HEK293 (cell line): ENCODE measurements around the gene HHAT.

Source experiments
- CTCF ChIA-PET: fragments of 350-600 bp; formaldehyde crosslinking; extraction: SDS; loops from one replicate; lab custom pipeline; 2021; ENCODE audit warnings: antibody characterized with exemption; lab: Yijun Ruan, JAX
- POLR2A ChIA-PET: fragments of 300-600 bp; formaldehyde crosslinking; extraction: SDS; loops from one replicate; lab custom pipeline; 2020; ENCODE audit warnings: antibody characterized with exemption, inconsistent platforms; lab: Yijun Ruan, JAX
- H3K27ac ChIP-seq: fragments of 200-500 bp; sonication (Bioruptor generic); 2 replicates; pipeline ENCODE4 v1.5.1; 2014; ENCODE audit warnings: low read depth, low read length, control low read depth, inconsistent platforms; ENCODE audit errors: extremely low read depth
- H3K36me3 ChIP-seq, 2 experiments: fragments of 200-500 bp in 1 of 2; sonication (Bioruptor generic) in 1 of 2; 1 replicate in 1 of 2; 2 replicates in 1 of 2; pipeline ENCODE4 v1.5.1; 2014 to 2017; ENCODE audit warnings: inconsistent platforms in 2 of 2, low read length in 2 of 2; ENCODE audit not compliant: control insufficient read depth in 2 of 2, insufficient read depth in 1 of 2
- H3K4me1 ChIP-seq: fragments of 200-500 bp; sonication (Bioruptor generic); 2 replicates; pipeline ENCODE4 v1.5.1; 2014; ENCODE audit warnings: mild to moderate bottlenecking, low read length, inconsistent platforms; ENCODE audit not compliant: control insufficient read depth, insufficient read depth
- H3K4me3 ChIP-seq: 2 replicates; pipeline ENCODE4 v1.5.1; 2011; ENCODE audit warnings: low read depth, mild to moderate bottlenecking, control low read depth, low read length, moderate library complexity
- H3K9me3 ChIP-seq: fragments of 200-500 bp; sonication (Bioruptor generic); 2 replicates; pipeline ENCODE4 v1.5.1; 2014; ENCODE audit warnings: low read depth, low read length, inconsistent platforms; ENCODE audit not compliant: control insufficient read depth, insufficient read depth
- PRDM6 ChIP-seq: fragments of 450-650 bp; formaldehyde crosslinking; IDR thresholded peaks from 2 replicates; pipeline ENCODE4 v1.5.1; 2017; ENCODE audit warnings: missing biosample characterization, missing genetic modification characterization
- SCRT1 ChIP-seq: fragments of 450-650 bp; formaldehyde crosslinking; IDR thresholded peaks from 2 replicates; pipeline ENCODE4 v1.5.1; 2016; ENCODE audit warnings: missing biosample characterization, missing genetic modification characterization, borderline replicate concordance
- SCRT2 ChIP-seq: fragments of 450-650 bp; formaldehyde crosslinking; IDR thresholded peaks from 2 replicates; pipeline ENCODE4 v1.5.1; 2016; ENCODE audit warnings: missing biosample characterization, missing genetic modification characterization
- TCF7L2 ChIP-seq: IDR thresholded peaks from 2 replicates; pipeline ENCODE4 v1.6.1; 2011; ENCODE audit warnings: low read depth, mild to moderate bottlenecking, inconsistent platforms, low read length, moderate library complexity, borderline replicate concordance
- YY2 ChIP-seq: fragments of 450-650 bp; formaldehyde crosslinking; IDR thresholded peaks from 2 replicates; pipeline ENCODE4 v1.5.1; 2016; ENCODE audit warnings: missing biosample characterization, missing genetic modification characterization
- ZNF274 ChIP-seq, 2 experiments: fragments of 200-500 bp in 1 of 2; fragments of 450-650 bp in 1 of 2; sonication (Bioruptor generic) in 1 of 2; formaldehyde crosslinking in 1 of 2; IDR thresholded peaks; 2 replicates each; pipeline versions ENCODE4 v1.5.1 to v1.6.1; 2014 to 2016; ENCODE audit warnings: borderline replicate concordance in 1 of 2, inconsistent platforms in 1 of 2, low read length in 1 of 2, missing biosample characterization in 1 of 2, missing genetic modification characterization in 1 of 2
- ZNF335 ChIP-seq: fragments of 450-650 bp; formaldehyde crosslinking; conservative IDR thresholded peaks from 2 replicates; pipeline ENCODE4 v1.5.1; 2016; ENCODE audit warnings: missing biosample characterization, missing genetic modification characterization
- ZNF623 ChIP-seq: fragments of 450-650 bp; formaldehyde crosslinking; IDR thresholded peaks from 2 replicates; pipeline ENCODE4 v1.5.1; 2016; ENCODE audit warnings: missing biosample characterization, missing genetic modification characterization
- TF ChIP-seq, protein P1 (sequence below): fragments of 450-650 bp; formaldehyde crosslinking; IDR thresholded peaks from 2 replicates; pipeline ENCODE4 v1.5.1; 2016; ENCODE audit warnings: missing biosample characterization, missing genetic modification characterization
- TF ChIP-seq, protein P2 (sequence below): fragments of 450-650 bp; formaldehyde crosslinking; IDR thresholded peaks from 2 replicates; pipeline ENCODE4 v1.5.1; 2017; ENCODE audit warnings: missing biosample characterization, missing genetic modification characterization
- TF ChIP-seq, protein P3 (sequence below): fragments of 450-650 bp; formaldehyde crosslinking; conservative IDR thresholded peaks from 2 replicates; pipeline ENCODE4 v1.5.1; 2016; ENCODE audit warnings: low read depth, missing biosample characterization, missing genetic modification characterization
- TF ChIP-seq, protein P4 (sequence below): fragments of 450-650 bp; formaldehyde crosslinking; IDR thresholded peaks from 2 replicates; pipeline ENCODE4 v1.5.1; 2016; ENCODE audit warnings: missing biosample characterization, missing genetic modification characterization, low read depth
- TF ChIP-seq, protein P5 (sequence below): fragments of 450-650 bp; formaldehyde crosslinking; IDR thresholded peaks from 2 replicates; pipeline ENCODE4 v1.5.1; 2016; ENCODE audit warnings: missing biosample characterization, missing genetic modification characterization

Gene HHAT

DNA sequence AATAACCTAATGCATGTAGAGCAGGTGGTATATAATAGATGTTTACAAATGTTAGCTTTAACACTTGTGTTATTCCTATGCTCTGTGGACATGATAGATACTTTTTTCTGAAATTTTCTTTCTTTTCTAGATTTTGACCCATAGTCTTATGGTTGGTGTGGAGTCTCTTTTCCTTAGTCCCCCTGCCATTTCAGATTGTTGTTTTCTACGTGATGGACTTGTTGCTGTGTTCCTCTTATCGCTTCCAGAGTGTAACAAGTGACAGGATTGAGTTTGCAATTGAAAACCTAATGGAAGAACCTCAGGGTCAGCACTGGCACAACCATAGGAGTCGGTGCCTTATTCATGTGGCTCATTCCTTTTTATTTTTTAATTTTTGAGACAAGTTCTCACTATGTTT is 136.4 kb downstream of the HHAT start:
- no peaks in the 10 kb centered on the region; the same call in 1 of the 2 replicates for H3K4me1 ChIP-seq
- H3K36me3 ChIP-seq = peaks cover 0 to 3% of the 10 kb centered on the region in 2 experiments; a peak in 1 of 3 replicates
- no peak overlapping the region for H3K4me3 ChIP-seq
- TF ChIP-seq, protein P1, sequence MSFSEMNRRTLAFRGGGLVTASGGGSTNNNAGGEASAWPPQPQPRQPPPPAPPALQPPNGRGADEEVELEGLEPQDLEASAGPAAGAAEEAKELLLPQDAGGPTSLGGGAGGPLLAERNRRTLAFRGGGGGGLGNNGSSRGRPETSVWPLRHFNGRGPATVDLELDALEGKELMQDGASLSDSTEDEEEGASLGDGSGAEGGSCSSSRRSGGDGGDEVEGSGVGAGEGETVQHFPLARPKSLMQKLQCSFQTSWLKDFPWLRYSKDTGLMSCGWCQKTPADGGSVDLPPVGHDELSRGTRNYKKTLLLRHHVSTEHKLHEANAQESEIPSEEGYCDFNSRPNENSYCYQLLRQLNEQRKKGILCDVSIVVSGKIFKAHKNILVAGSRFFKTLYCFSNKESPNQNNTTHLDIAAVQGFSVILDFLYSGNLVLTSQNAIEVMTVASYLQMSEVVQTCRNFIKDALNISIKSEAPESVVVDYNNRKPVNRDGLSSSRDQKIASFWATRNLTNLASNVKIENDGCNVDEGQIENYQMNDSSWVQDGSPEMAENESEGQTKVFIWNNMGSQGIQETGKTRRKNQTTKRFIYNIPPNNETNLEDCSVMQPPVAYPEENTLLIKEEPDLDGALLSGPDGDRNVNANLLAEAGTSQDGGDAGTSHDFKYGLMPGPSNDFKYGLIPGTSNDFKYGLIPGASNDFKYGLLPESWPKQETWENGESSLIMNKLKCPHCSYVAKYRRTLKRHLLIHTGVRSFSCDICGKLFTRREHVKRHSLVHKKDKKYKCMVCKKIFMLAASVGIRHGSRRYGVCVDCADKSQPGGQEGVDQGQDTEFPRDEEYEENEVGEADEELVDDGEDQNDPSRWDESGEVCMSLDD (tag by site-specific recombination) = no peak
- TF ChIP-seq ZNF623 (tag by site-specific recombination) (no peak), PRDM6 (tag by site-specific recombination) (peak; percentile 13; the same call in 1 of the 2 replicates), ZNF274 (IDR thresholded peaks at IDR 0.05; ENCODE audit: low read length) (no peak), ZNF274 (tag by site-specific recombination; IDR thresholded peaks at IDR 0.05; ENCODE audit: borderline replicate concordance) (no peak), SCRT2 (peak; percentile 84), SCRT1 (peak; percentile 59; the same call in 1 of the 2 replicates)
- TF ChIP-seq, protein P2, sequence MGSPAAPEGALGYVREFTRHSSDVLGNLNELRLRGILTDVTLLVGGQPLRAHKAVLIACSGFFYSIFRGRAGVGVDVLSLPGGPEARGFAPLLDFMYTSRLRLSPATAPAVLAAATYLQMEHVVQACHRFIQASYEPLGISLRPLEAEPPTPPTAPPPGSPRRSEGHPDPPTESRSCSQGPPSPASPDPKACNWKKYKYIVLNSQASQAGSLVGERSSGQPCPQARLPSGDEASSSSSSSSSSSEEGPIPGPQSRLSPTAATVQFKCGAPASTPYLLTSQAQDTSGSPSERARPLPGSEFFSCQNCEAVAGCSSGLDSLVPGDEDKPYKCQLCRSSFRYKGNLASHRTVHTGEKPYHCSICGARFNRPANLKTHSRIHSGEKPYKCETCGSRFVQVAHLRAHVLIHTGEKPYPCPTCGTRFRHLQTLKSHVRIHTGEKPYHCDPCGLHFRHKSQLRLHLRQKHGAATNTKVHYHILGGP (tag by site-specific recombination) = no peak
- ChIA-PET CTCF (interaction anchor here (0.7 kb wide), 1 partner anchor 21 kb away, joined by 4 read pairs; no protein-coding TSS in a partner anchor), POLR2A (no interaction called here)
- H3K9me3 ChIP-seq = no peaks in the 10 kb centered on the region
- no peak overlapping the region for H3K27ac ChIP-seq

DNA sequence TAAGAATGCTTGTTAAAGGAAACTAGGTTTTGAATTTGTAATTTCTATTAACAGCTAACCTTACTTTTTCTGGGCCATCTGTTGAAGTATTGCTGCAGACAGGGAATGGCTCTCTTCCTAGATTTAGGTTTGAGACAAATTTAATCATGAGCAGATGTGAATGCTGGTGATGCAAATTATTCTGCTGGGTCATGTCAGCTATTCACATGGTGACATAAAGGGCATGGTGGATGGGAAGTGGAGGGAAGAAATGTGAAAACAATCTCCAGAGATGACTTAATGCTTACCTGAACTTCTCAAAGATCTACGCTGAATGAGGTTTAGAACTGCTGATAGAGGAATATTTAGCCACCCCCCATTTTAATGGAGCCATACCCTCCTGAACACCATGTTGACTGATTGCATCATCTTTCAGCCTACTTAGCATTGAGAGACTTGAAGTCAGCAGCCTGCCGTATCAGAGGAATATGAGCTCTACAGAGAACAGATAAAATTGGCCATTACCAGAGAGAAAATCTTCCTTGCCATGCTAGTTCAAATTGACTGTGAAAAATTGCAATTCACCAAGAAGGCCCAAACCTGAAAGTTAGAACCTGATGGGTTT is 138.8 kb downstream of the HHAT start:
- H3K4me1 ChIP-seq = no peaks in the 10 kb centered on the region; the same call in 1 of the 2 replicates
- no peaks in the 10 kb centered on the region for H3K9me3 ChIP-seq
- H3K36me3 ChIP-seq = peaks cover 0 to 3% of the 10 kb centered on the region in 2 experiments; a peak in 1 of 3 replicates
- H3K27ac ChIP-seq = no peak overlapping the region
- ChIA-PET CTCF (no interaction called here), POLR2A (no interaction called here)
- H3K4me3 ChIP-seq = no peak overlapping the region
- TF ChIP-seq, protein P3, sequence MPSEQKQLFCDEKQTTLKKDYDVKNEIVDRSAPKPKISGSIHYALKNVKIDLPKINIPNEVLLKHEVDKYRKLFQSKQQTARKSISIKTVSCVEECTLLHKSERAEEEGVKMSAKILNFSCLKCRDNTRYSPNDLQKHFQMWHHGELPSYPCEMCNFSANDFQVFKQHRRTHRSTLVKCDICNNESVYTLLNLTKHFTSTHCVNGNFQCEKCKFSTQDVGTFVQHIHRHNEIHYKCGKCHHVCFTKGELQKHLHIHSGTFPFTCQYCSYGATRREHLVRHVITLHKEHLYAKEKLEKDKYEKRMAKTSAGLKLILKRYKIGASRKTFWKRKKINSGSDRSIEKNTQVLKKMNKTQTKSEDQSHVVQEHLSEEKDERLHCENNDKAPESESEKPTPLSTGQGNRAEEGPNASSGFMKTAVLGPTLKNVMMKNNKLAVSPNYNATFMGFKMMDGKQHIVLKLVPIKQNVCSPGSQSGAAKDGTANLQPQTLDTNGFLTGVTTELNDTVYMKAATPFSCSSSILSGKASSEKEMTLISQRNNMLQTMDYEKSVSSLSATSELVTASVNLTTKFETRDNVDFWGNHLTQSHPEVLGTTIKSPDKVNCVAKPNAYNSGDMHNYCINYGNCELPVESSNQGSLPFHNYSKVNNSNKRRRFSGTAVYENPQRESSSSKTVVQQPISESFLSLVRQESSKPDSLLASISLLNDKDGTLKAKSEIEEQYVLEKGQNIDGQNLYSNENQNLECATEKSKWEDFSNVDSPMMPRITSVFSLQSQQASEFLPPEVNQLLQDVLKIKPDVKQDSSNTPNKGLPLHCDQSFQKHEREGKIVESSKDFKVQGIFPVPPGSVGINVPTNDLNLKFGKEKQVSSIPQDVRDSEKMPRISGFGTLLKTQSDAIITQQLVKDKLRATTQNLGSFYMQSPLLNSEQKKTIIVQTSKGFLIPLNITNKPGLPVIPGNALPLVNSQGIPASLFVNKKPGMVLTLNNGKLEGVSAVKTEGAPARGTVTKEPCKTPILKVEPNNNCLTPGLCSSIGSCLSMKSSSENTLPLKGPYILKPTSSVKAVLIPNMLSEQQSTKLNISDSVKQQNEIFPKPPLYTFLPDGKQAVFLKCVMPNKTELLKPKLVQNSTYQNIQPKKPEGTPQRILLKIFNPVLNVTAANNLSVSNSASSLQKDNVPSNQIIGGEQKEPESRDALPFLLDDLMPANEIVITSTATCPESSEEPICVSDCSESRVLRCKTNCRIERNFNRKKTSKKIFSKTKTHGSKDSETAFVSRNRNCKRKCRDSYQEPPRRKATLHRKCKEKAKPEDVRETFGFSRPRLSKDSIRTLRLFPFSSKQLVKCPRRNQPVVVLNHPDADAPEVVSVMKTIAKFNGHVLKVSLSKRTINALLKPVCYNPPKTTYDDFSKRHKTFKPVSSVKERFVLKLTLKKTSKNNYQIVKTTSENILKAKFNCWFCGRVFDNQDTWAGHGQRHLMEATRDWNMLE (tag by site-specific recombination) = peak; percentile 47; the same call in 1 of the 2 replicates
- TF ChIP-seq, protein P2 (tag by site-specific recombination) = 0 out of 2 replicates have a peak, but pooled peaks have one; percentile 19
- TF ChIP-seq, protein P4, sequence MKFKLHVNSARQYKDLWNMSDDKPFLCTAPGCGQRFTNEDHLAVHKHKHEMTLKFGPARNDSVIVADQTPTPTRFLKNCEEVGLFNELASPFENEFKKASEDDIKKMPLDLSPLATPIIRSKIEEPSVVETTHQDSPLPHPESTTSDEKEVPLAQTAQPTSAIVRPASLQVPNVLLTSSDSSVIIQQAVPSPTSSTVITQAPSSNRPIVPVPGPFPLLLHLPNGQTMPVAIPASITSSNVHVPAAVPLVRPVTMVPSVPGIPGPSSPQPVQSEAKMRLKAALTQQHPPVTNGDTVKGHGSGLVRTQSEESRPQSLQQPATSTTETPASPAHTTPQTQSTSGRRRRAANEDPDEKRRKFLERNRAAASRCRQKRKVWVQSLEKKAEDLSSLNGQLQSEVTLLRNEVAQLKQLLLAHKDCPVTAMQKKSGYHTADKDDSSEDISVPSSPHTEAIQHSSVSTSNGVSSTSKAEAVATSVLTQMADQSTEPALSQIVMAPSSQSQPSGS = 0 out of 2 replicates have a peak, but pooled peaks have one; percentile 24
- TF ChIP-seq YY2 (tag by site-specific recombination) (peak; percentile 72), TCF7L2 (no peak), ZNF335 (tag by site-specific recombination) (0 out of 2 replicates have a peak, but pooled peaks have one; percentile 20)
- TF ChIP-seq, protein P5, sequence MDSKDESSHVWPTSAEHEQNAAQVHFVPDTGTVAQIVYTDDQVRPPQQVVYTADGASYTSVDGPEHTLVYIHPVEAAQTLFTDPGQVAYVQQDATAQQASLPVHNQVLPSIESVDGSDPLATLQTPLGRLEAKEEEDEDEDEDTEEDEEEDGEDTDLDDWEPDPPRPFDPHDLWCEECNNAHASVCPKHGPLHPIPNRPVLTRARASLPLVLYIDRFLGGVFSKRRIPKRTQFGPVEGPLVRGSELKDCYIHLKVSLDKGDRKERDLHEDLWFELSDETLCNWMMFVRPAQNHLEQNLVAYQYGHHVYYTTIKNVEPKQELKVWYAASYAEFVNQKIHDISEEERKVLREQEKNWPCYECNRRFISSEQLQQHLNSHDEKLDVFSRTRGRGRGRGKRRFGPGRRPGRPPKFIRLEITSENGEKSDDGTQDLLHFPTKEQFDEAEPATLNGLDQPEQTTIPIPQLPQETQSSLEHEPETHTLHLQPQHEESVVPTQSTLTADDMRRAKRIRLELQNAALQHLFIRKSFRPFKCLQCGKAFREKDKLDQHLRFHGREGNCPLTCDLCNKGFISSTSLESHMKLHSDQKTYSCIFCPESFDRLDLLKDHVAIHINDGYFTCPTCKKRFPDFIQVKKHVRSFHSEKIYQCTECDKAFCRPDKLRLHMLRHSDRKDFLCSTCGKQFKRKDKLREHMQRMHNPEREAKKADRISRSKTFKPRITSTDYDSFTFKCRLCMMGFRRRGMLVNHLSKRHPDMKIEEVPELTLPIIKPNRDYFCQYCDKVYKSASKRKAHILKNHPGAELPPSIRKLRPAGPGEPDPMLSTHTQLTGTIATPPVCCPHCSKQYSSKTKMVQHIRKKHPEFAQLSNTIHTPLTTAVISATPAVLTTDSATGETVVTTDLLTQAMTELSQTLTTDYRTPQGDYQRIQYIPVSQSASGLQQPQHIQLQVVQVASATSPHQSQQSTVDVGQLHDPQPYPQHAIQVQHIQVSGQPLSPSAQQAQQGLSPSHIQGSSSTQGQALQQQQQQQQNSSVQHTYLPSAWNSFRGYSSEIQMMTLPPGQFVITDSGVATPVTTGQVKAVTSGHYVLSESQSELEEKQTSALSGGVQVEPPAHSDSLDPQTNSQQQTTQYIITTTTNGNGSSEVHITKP (tag by site-specific recombination) = peak; percentile 66
